ENCODE results near the gene WRAP73.

Gene WRAP73

GRCh38 chr1:3618531-3618880 is 31.4 kb downstream of the WRAP73 start:
- no peak for TF ChIP-seq CTCF (IDR thresholded peaks at IDR 0.05; ENCODE audit: low read length, missing control alignments)

GRCh38 chr1:3617806-3618345 is 32.0 kb downstream of the WRAP73 start:
- H3K4me3 ChIP-seq (replicated peaks; ENCODE audit: low read depth, low read length), result no peak overlapping the region
- TF ChIP-seq CTCF (IDR thresholded peaks at IDR 0.05; ENCODE audit: low read length, missing control alignments), result no peak
- DNase-seq (ENCODE audit: low read depth), result no peak

More at GRCh38 chr1:3618531-3618880, 31.4 kb downstream of the WRAP73 start:
- H3K4me3 ChIP-seq (replicated peaks; ENCODE audit: low read depth, low read length), result no peak overlapping the region
- no peak for DNase-seq (ENCODE audit: low read depth)

- no peak for DNase-seq (ENCODE audit: low read depth)
- H3K4me3 ChIP-seq (replicated peaks; ENCODE audit: low read depth, low read length), result no peak overlapping the region
- TF ChIP-seq CTCF (IDR thresholded peaks at IDR 0.05; ENCODE audit: low read length, missing control alignments), result no peak
These were observed 33.0 kb downstream of the WRAP73 start for GRCh38 chr1:3616861-3617260.

GRCh38 chr1:3614755-3615742 is 34.9 kb downstream of the WRAP73 start:
- peak; percentile 69 for TF ChIP-seq CTCF (IDR thresholded peaks at IDR 0.05; ENCODE audit: low read length, missing control alignments)
- no peak overlapping the region for H3K4me3 ChIP-seq (replicated peaks; ENCODE audit: low read depth, low read length)
- DNase-seq (ENCODE audit: low read depth), result no peak

- no peak for TF ChIP-seq CTCF (IDR thresholded peaks at IDR 0.05; ENCODE audit: low read length, missing control alignments)
- DNase-seq (ENCODE audit: low read depth), result no peak
- no peak overlapping the region for H3K4me3 ChIP-seq (replicated peaks; ENCODE audit: low read depth, low read length)
These were observed 37.8 kb downstream of the WRAP73 start for GRCh38 chr1:3612123-3612522.

GRCh38 chr1:3611170-3612019 is 38.5 kb downstream of the WRAP73 start, which contains the start of gene MEGF6:
Gene MEGF6, minus strand, starts transcription at chr1:3611508. Its CDS starts 240 bp downstream, at chr1:3611268.
- no peak for TF ChIP-seq CTCF (IDR thresholded peaks at IDR 0.05; ENCODE audit: low read length, missing control alignments)
- no peak for DNase-seq (ENCODE audit: low read depth)
- no peak within 1 kb of the TSS for H3K4me3 ChIP-seq (replicated peaks; ENCODE audit: low read depth, low read length)
